Erythroblast (primary cell): ENCODE data around the gene RARA.

Experiments
- GATA1 ChIP-seq: IDR thresholded peaks from 2 replicates; pipeline ENCODE4 v1.6.1; 2011; ENCODE audit warnings: low read depth, mild to moderate bottlenecking, control low read depth, low read length, moderate library complexity
- POLR2A ChIP-seq: IDR thresholded peaks from 2 replicates; pipeline ENCODE4 v1.6.1; 2011; ENCODE audit warnings: mild to moderate bottlenecking, low read length

- TF ChIP-seq POLR2A (peak; percentile 67), GATA1 (no peak)
Observed at GRCh38 chr17:40317880-40318829, 9.2 kb downstream of the RARA start.
